Measurements from ENCODE around the gene IQCB1. TPM values are rescaled to one million over a fixed set of nuclear protein-coding genes. Genes with fewer than 3 reads are reported as not detected.
A peak's percentile ranks its signal among the peaks of the same experiment; 100 is the strongest.
"Not testable (repeated sequence)": the region's sequence is repeated elsewhere in the genome, so short reads cannot be mapped to it uniquely, and the experiment has no call there.

Gene IQCB1, protein sequence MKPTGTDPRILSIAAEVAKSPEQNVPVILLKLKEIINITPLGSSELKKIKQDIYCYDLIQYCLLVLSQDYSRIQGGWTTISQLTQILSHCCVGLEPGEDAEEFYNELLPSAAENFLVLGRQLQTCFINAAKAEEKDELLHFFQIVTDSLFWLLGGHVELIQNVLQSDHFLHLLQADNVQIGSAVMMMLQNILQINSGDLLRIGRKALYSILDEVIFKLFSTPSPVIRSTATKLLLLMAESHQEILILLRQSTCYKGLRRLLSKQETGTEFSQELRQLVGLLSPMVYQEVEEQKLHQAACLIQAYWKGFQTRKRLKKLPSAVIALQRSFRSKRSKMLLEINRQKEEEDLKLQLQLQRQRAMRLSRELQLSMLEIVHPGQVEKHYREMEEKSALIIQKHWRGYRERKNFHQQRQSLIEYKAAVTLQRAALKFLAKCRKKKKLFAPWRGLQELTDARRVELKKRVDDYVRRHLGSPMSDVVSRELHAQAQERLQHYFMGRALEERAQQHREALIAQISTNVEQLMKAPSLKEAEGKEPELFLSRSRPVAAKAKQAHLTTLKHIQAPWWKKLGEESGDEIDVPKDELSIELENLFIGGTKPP
- 16.2 TPM for total RNA-seq

GRCh38 chr3:121834671-121835464 is at the start of gene IQCB1, which contains the start of gene EAF2:
Gene IQCB1 (minus strand): TSS chr3:121835060. CDS start chr3:121828960, 6,100 bp downstream.
Gene EAF2 (plus strand): TSS chr3:121835209. CDS start chr3:121835286, 77 bp downstream.
- Histone ChIP-seq H3K9ac (ENCODE audit: low read depth in 1 of 3, low read length in 3 of 3) (peak within 1 kb of the TSS; percentile 81 to 92 (median 90)), H3K4me3 (ENCODE audit: low read length in 3 of 3) (peak within 1 kb of the TSS; percentile 82 to 89 (median 86)), H3K9me3 (ENCODE audit: control insufficient read depth in 3 of 3, low read length in 3 of 3) (no peaks in the 10 kb centered on the region), H3K36me3 (ENCODE audit: control insufficient read depth in 3 of 3, insufficient read depth in 3 of 3, low read length in 3 of 3) (peaks cover 0 to 4% (median 0%) of the 10 kb centered on the region in 3 donors), H3K27me3 (ENCODE audit: control insufficient read depth in 3 of 3, insufficient read depth in 3 of 3, low read length in 3 of 3) (no peaks in the 10 kb centered on the region), H3K27ac (ENCODE audit: low read depth, low read length) (peak within 1 kb of the TSS; percentile 88), H3K4me1 (ENCODE audit: control insufficient read depth in 3 of 3, insufficient read depth in 3 of 3, low read length in 3 of 3) (peaks cover 11 to 21% (median 18%) of the 10 kb centered on the region in 3 donors)

GRCh38 chr3:121883507-121883906 is 48.6 kb upstream of the IQCB1 start:
- no peak overlapping the region for H3K4me3 ChIP-seq (ENCODE audit: low read length in 3 of 3)
- no peaks in the 10 kb centered on the region for H3K4me1 ChIP-seq (ENCODE audit: control insufficient read depth in 3 of 3, insufficient read depth in 3 of 3, low read length in 3 of 3)
- H3K27me3 ChIP-seq (ENCODE audit: control insufficient read depth in 3 of 3, insufficient read depth in 3 of 3, low read length in 3 of 3) = no peaks in the 10 kb centered on the region
- H3K27ac ChIP-seq (ENCODE audit: low read depth, low read length) = no peak overlapping the region
- no peak overlapping the region for H3K9ac ChIP-seq (ENCODE audit: low read depth in 1 of 3, low read length in 3 of 3)
- H3K36me3 ChIP-seq (ENCODE audit: control insufficient read depth in 3 of 3, insufficient read depth in 3 of 3, low read length in 3 of 3) = no peaks in the 10 kb centered on the region
- no peaks in the 10 kb centered on the region for H3K9me3 ChIP-seq (ENCODE audit: control insufficient read depth in 3 of 3, low read length in 3 of 3)

DNA sequence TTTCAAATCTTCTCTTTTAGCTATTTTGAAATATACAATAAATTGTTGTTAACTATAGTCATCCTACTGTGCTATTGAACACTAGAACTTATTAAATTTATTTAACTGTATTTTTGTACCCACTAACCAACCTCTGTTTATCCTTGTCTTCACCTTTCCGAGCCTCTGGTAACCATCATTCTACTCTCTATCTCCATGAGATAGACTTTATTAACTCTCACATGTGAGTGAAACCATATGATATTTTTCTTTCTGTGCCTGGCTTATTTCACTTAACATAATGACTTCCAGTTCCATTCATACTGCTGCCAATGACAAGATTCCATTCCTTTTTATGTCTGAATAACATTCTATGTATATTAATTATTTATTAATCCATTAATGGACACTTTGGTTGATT is 43.6 kb upstream of the IQCB1 start:
- H3K9me3 ChIP-seq (ENCODE audit: control insufficient read depth in 3 of 3, low read length in 3 of 3) = no peaks in the 10 kb centered on the region
- H3K36me3 ChIP-seq (ENCODE audit: control insufficient read depth in 3 of 3, insufficient read depth in 3 of 3, low read length in 3 of 3) = no peaks in the 10 kb centered on the region
- H3K4me1 ChIP-seq (ENCODE audit: control insufficient read depth in 3 of 3, insufficient read depth in 3 of 3, low read length in 3 of 3) = no peaks in the 10 kb centered on the region
- H3K4me3 ChIP-seq (ENCODE audit: low read length in 3 of 3) = no peak overlapping the region
- no peak overlapping the region for H3K27ac ChIP-seq (ENCODE audit: low read depth, low read length)
- H3K9ac ChIP-seq (ENCODE audit: low read depth in 1 of 3, low read length in 3 of 3) = no peak overlapping the region
- H3K27me3 ChIP-seq (ENCODE audit: control insufficient read depth in 3 of 3, insufficient read depth in 3 of 3, low read length in 3 of 3) = no peaks in the 10 kb centered on the region

DNA sequence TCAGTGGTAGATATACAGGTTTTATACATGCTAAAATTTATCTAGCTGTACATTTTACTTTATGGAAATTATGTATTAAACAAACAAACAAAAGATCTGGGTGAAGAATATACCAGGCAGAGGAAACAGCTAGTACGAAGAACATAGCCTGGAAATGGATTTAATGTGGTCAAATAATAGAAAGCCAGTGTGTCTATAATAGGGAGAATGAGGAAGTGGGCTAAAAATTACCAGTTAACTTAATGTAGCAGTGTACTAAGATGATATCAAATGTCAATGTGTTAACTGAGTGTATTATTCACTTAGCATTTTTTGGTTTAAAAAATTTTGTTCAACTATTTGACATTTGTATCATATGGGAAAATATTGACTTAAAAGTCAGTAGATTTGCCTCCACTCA is 36.6 kb upstream of the IQCB1 start:
- H3K27me3 ChIP-seq (ENCODE audit: control insufficient read depth in 3 of 3, insufficient read depth in 3 of 3, low read length in 3 of 3) = no peaks in the 10 kb centered on the region
- H3K9me3 ChIP-seq (ENCODE audit: control insufficient read depth in 3 of 3, low read length in 3 of 3) = no peaks in the 10 kb centered on the region
- H3K36me3 ChIP-seq (ENCODE audit: control insufficient read depth in 3 of 3, insufficient read depth in 3 of 3, low read length in 3 of 3) = peaks cover 0 to 4% (median 0%) of the 10 kb centered on the region in 3 donors
- no peak overlapping the region for H3K9ac ChIP-seq (ENCODE audit: low read depth in 1 of 3, low read length in 3 of 3)
- no peak overlapping the region for H3K4me3 ChIP-seq (ENCODE audit: low read length in 3 of 3)
- H3K27ac ChIP-seq (ENCODE audit: low read depth, low read length) = no peak overlapping the region
- no peaks in the 10 kb centered on the region for H3K4me1 ChIP-seq (ENCODE audit: control insufficient read depth in 3 of 3, insufficient read depth in 3 of 3, low read length in 3 of 3)

DNA sequence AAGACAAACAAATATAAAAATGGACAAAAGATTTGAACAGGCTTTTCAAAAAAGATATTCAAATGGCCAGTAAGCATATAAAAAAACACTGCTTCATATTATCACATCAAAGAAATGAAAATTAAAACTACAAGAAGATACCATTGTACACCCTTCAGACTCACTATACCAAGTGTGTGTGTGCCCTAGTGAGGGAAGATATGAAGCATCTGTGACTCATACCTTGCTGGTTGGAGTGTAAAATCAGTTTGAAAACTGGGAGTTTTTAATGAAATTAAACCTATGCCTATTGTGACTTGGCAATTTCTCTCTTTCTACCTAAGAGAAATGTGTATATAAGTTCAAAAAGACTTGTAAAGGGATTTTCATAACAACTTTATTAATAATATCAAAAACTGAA is 35.9 kb upstream of the IQCB1 start:
- Histone ChIP-seq H3K9me3 (ENCODE audit: control insufficient read depth in 3 of 3, low read length in 3 of 3) (no peaks in the 10 kb centered on the region), H3K4me1 (ENCODE audit: control insufficient read depth in 3 of 3, insufficient read depth in 3 of 3, low read length in 3 of 3) (no peaks in the 10 kb centered on the region), H3K27ac (ENCODE audit: low read depth, low read length) (no peak overlapping the region), H3K9ac (ENCODE audit: low read depth in 1 of 3, low read length in 3 of 3) (no peak overlapping the region), H3K27me3 (ENCODE audit: control insufficient read depth in 3 of 3, insufficient read depth in 3 of 3, low read length in 3 of 3) (no peaks in the 10 kb centered on the region), H3K4me3 (ENCODE audit: low read length in 3 of 3) (no peak overlapping the region), H3K36me3 (ENCODE audit: control insufficient read depth in 3 of 3, insufficient read depth in 3 of 3, low read length in 3 of 3) (peaks cover 0 to 4% (median 0%) of the 10 kb centered on the region in 3 donors)

DNA sequence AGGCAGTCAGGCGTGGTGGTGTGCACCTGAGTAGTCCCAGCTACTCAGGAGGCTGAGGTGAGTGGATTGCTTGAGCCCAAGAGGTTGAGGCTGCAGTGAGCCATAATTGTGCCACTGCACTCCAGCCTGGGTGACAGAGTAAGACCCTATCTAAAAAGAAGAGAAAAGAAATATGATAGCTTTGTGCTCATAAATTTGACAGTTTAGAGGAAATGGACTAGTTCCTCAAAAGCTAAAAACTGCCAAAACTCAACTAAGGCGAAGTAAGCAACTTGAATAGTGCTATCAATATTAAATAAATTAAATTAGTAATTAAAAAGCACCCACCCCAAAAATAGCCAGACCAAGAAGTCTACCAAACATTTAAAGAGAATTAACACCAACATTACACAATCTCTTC is 34.9 kb upstream of the IQCB1 start:
- Histone ChIP-seq H3K4me1 (ENCODE audit: control insufficient read depth in 3 of 3, insufficient read depth in 3 of 3, low read length in 3 of 3) (no peaks in the 10 kb centered on the region), H3K27ac (ENCODE audit: low read depth, low read length) (no peak overlapping the region), H3K27me3 (ENCODE audit: control insufficient read depth in 3 of 3, insufficient read depth in 3 of 3, low read length in 3 of 3) (no peaks in the 10 kb centered on the region), H3K36me3 (ENCODE audit: control insufficient read depth in 3 of 3, insufficient read depth in 3 of 3, low read length in 3 of 3) (peaks cover 0 to 4% (median 0%) of the 10 kb centered on the region in 3 donors), H3K9ac (ENCODE audit: low read depth in 1 of 3, low read length in 3 of 3) (no peak overlapping the region), H3K9me3 (ENCODE audit: control insufficient read depth in 3 of 3, low read length in 3 of 3) (no peaks in the 10 kb centered on the region), H3K4me3 (ENCODE audit: low read length in 3 of 3) (no peak overlapping the region)

DNA sequence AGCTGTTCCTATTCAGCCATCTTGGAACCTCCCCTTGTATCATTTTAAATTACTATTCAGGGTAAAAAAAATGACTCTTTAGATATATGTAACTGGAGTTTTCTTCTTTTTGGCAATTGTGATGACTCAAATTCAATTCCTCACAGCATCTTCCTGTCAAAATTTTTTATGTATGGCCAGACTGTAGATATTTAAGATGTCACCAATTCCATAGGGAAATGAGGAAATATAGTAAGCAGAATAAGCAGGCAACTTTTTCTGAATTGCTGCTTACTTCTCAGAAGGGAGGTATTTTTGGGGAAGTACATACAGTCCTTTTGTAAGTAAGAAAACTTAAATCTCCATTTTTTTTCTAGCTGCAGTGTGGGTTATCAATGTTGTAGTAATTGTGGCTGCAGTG is 28.9 kb upstream of the IQCB1 start:
- Histone ChIP-seq H3K9ac (ENCODE audit: low read depth in 1 of 3, low read length in 3 of 3) (no peak overlapping the region), H3K4me1 (ENCODE audit: control insufficient read depth in 3 of 3, insufficient read depth in 3 of 3, low read length in 3 of 3) (no peaks in the 10 kb centered on the region), H3K36me3 (ENCODE audit: control insufficient read depth in 3 of 3, insufficient read depth in 3 of 3, low read length in 3 of 3) (peaks cover 0 to 2% (median 0%) of the 10 kb centered on the region in 3 donors), H3K27me3 (ENCODE audit: control insufficient read depth in 3 of 3, insufficient read depth in 3 of 3, low read length in 3 of 3) (no peaks in the 10 kb centered on the region), H3K27ac (ENCODE audit: low read depth, low read length) (no peak overlapping the region), H3K4me3 (ENCODE audit: low read length in 3 of 3) (no peak overlapping the region), H3K9me3 (ENCODE audit: control insufficient read depth in 3 of 3, low read length in 3 of 3) (no peaks in the 10 kb centered on the region)

- not testable (repeated sequence) for H3K36me3 ChIP-seq (ENCODE audit: control insufficient read depth in 3 of 3, insufficient read depth in 3 of 3, low read length in 3 of 3); H3K27me3 ChIP-seq (ENCODE audit: control insufficient read depth in 3 of 3, insufficient read depth in 3 of 3, low read length in 3 of 3); H3K9me3 ChIP-seq (ENCODE audit: control insufficient read depth in 3 of 3, low read length in 3 of 3); H3K27ac ChIP-seq (ENCODE audit: low read depth, low read length); H3K9ac ChIP-seq (ENCODE audit: low read depth in 1 of 3, low read length in 3 of 3); H3K4me1 ChIP-seq (ENCODE audit: control insufficient read depth in 3 of 3, insufficient read depth in 3 of 3, low read length in 3 of 3); H3K4me3 ChIP-seq (ENCODE audit: low read length in 3 of 3)
Observed at GRCh38 chr3:121863247-121863646, 28.4 kb upstream of the IQCB1 start.

- H3K27ac ChIP-seq (ENCODE audit: low read depth, low read length); H3K4me3 ChIP-seq (ENCODE audit: low read length in 3 of 3); H3K36me3 ChIP-seq (ENCODE audit: control insufficient read depth in 3 of 3, insufficient read depth in 3 of 3, low read length in 3 of 3); H3K9ac ChIP-seq (ENCODE audit: low read depth in 1 of 3, low read length in 3 of 3); H3K27me3 ChIP-seq (ENCODE audit: control insufficient read depth in 3 of 3, insufficient read depth in 3 of 3, low read length in 3 of 3); H3K9me3 ChIP-seq (ENCODE audit: control insufficient read depth in 3 of 3, low read length in 3 of 3); H3K4me1 ChIP-seq (ENCODE audit: control insufficient read depth in 3 of 3, insufficient read depth in 3 of 3, low read length in 3 of 3): not testable (repeated sequence)
Observed at GRCh38 chr3:121857778-121858177, 22.9 kb upstream of the IQCB1 start.

- H3K9ac ChIP-seq (ENCODE audit: low read depth in 1 of 3, low read length in 3 of 3) = no peak overlapping the region
- peaks cover 0 to 3% (median 0%) of the 10 kb centered on the region in 3 donors for H3K36me3 ChIP-seq (ENCODE audit: control insufficient read depth in 3 of 3, insufficient read depth in 3 of 3, low read length in 3 of 3)
Observed at GRCh38 chr3:121855555-121855954, 20.7 kb upstream of the IQCB1 start.

More at GRCh38 chr3:121855555-121855954, 20.7 kb upstream of the IQCB1 start:
- Histone ChIP-seq H3K4me3 (ENCODE audit: low read length in 3 of 3) (no peak overlapping the region), H3K27ac (ENCODE audit: low read depth, low read length) (no peak overlapping the region), H3K9me3 (ENCODE audit: control insufficient read depth in 3 of 3, low read length in 3 of 3) (no peaks in the 10 kb centered on the region), H3K27me3 (ENCODE audit: control insufficient read depth in 3 of 3, insufficient read depth in 3 of 3, low read length in 3 of 3) (no peaks in the 10 kb centered on the region), H3K4me1 (ENCODE audit: control insufficient read depth in 3 of 3, insufficient read depth in 3 of 3, low read length in 3 of 3) (no peaks in the 10 kb centered on the region)

Data from skeletal muscle tissue (tissue), 4 donors.